ENCODE results near the gene GALNT15.

Gene GALNT15

DNA sequence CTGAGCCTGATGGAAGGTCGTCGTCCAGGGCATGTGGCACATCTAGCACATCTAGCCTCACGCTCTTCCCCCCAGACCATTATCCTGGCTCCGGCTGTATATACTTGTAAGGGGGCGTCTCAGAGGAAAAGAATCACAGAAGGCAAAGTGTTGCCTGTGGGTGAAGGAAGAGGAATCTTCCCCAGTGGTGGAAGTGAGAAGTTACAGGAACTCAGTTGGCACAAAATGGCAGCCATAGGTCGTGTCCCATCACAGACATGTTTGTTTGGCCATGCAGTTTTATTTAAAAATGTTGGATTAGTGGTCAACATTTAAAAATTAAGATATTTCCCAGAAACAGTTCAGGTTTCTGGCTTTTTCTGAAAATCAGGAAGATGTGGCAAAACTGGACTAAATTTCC lies 13.6 kb downstream of the GALNT15 start:
- Mint-ChIP-seq H3K36me3 (ENCODE audit: low read depth) (no peaks in the 10 kb centered on the region), H3K27me3 (ENCODE audit: low read depth, poor library complexity) (peaks cover 4% of the 10 kb centered on the region), H3K9me3 (no peaks in the 10 kb centered on the region), H3K4me1 (no peaks in the 10 kb centered on the region), H3K4me3 (no peak overlapping the region), H3K27ac (no peak overlapping the region)
- TF ChIP-seq, protein P1, sequence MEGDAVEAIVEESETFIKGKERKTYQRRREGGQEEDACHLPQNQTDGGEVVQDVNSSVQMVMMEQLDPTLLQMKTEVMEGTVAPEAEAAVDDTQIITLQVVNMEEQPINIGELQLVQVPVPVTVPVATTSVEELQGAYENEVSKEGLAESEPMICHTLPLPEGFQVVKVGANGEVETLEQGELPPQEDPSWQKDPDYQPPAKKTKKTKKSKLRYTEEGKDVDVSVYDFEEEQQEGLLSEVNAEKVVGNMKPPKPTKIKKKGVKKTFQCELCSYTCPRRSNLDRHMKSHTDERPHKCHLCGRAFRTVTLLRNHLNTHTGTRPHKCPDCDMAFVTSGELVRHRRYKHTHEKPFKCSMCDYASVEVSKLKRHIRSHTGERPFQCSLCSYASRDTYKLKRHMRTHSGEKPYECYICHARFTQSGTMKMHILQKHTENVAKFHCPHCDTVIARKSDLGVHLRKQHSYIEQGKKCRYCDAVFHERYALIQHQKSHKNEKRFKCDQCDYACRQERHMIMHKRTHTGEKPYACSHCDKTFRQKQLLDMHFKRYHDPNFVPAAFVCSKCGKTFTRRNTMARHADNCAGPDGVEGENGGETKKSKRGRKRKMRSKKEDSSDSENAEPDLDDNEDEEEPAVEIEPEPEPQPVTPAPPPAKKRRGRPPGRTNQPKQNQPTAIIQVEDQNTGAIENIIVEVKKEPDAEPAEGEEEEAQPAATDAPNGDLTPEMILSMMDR (IDR thresholded peaks at IDR 0.05) = no peak
- DNase-seq = no peak

DNA sequence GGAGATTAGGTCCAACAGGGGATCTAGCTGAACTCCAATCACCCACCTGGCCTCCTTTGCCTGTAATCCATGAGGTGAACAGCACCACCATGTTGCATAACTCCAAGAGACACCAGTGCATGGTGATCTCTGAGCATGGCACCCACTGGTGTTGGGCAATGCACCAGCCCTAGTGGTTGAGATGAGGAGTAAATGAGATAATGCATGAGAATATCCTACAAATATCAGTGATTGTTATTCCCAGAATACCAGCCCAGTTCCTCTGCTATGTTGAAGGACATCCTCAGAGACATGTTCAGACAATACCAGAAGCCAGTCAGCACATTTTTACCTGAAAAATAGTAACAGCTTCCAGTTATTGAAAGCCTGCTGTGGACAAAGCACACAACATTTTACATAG lies 14.7 kb downstream of the GALNT15 start:
- no peaks in the 10 kb centered on the region for H3K9me3 Mint-ChIP-seq
- H3K4me1 Mint-ChIP-seq = no peaks in the 10 kb centered on the region
- H3K36me3 Mint-ChIP-seq (ENCODE audit: low read depth) = no peaks in the 10 kb centered on the region
- no peak overlapping the region for H3K4me3 Mint-ChIP-seq
- no peak overlapping the region for H3K27ac Mint-ChIP-seq
- TF ChIP-seq, protein P1 (IDR thresholded peaks at IDR 0.05) = no peak
- no peak for DNase-seq
- H3K27me3 Mint-ChIP-seq (ENCODE audit: low read depth, poor library complexity) = peaks cover 4% of the 10 kb centered on the region

DNA sequence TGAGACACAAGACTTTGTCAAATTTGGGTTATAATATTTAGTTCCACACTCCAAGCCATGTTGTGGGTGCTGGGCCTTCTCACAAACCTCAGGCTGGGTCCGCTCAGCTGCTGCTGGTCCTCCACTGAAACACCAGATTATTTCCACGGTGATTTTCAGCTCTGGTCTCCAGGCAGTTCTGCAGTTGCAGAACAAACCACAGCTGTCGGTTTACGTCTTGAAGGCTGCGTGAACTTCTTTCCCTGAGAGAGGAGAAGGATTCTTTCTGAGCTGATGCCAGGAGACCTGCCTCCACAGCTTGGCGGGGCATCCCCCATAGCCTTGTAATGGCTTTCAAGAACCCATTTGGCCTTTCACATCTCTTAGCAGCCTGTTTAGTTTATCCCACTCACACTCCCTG lies 16.2 kb downstream of the GALNT15 start:
- Mint-ChIP-seq H3K4me1 (no peaks in the 10 kb centered on the region), H3K9me3 (no peaks in the 10 kb centered on the region), H3K27ac (no peak overlapping the region), H3K36me3 (ENCODE audit: low read depth) (no peaks in the 10 kb centered on the region), H3K27me3 (ENCODE audit: low read depth, poor library complexity) (peaks cover 4% of the 10 kb centered on the region), H3K4me3 (no peak overlapping the region)
- no peak for DNase-seq
- TF ChIP-seq, protein P1 (IDR thresholded peaks at IDR 0.05) = no peak

DNA sequence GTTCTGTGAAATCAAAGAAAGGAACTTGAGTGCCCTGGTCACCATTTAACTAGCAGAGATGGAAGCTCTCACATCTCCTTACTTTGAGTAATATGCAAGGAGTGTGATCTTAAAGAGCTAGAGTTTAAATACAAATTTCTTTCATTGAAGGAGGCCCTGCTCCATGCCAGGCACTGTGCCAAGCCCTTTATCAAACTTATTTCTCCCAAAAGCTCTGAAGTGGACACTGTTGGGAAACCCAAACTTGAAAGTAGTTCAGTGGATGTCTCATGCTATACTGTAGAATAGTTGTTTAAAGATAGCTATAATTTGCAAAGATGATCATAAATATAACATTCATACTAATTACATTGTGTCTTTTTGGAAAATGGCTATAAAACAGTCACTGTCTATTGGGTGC lies 17.1 kb downstream of the GALNT15 start:
- Mint-ChIP-seq H3K27ac (no peak overlapping the region), H3K9me3 (no peaks in the 10 kb centered on the region), H3K4me1 (no peaks in the 10 kb centered on the region), H3K27me3 (ENCODE audit: low read depth, poor library complexity) (peaks cover 4% of the 10 kb centered on the region), H3K36me3 (ENCODE audit: low read depth) (no peaks in the 10 kb centered on the region), H3K4me3 (no peak overlapping the region)
- TF ChIP-seq, protein P1 (IDR thresholded peaks at IDR 0.05) = no peak
- no peak for DNase-seq

DNA sequence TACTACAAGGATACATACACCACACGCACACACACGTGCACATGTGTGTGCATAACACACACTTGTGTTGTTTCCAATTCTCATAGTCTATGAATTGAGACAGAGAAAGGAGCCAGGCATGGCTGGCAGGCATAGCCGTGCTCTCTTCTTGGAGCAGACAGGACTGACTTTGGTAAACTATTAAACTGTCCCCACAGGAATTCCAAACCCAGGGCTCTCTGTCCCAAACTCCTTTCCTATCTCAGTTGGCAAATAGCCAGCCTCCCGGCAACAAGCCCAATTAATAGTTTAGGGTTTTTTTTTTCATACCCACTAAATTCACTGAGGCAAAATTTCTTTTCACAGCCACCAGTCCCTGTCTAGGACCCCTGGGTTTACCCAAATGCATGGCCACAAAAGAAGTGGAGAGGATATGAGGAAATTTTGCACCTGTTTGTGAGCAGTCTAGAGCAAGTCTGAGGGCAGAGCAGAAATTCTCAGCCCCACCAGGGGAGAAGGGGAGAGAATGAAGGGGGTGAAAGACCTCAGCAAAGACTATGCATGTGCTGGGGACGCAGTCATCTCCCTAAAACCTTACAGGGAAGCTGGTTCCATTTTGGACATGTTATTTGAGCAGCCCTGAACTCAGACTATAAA lies 17.8 kb downstream of the GALNT15 start:
- no peak overlapping the region for H3K27ac Mint-ChIP-seq
- no peaks in the 10 kb centered on the region for H3K9me3 Mint-ChIP-seq
- TF ChIP-seq, protein P1 (IDR thresholded peaks at IDR 0.05) = no peak
- no peaks in the 10 kb centered on the region for H3K4me1 Mint-ChIP-seq
- no peak for DNase-seq
- H3K4me3 Mint-ChIP-seq = no peak overlapping the region
- H3K27me3 Mint-ChIP-seq (ENCODE audit: low read depth, poor library complexity) = peaks cover 4% of the 10 kb centered on the region
- H3K36me3 Mint-ChIP-seq (ENCODE audit: low read depth) = no peaks in the 10 kb centered on the region

DNA sequence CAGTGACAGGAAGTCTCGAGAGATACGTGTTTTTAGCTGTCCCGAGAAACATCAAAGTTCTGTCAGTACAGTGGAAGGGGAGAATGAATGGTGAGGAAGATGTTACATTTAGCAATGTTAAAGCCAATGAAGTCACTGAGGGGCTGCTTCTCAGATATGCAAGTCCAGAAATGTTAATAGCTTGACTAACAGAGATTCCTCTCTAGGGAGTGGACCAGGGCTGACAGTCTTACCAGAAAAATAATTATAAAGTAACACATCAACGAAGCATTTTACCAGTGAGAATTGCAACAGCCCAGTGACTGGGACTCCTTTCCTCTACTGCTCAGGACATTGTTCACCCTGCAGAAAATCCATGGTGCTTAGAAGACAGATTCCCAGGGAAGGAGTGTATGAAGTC lies 23.9 kb downstream of the GALNT15 start:
- Mint-ChIP-seq H3K36me3 (ENCODE audit: low read depth) (no peaks in the 10 kb centered on the region), H3K27ac (no peak overlapping the region), H3K27me3 (ENCODE audit: low read depth, poor library complexity) (no peaks in the 10 kb centered on the region), H3K4me1 (peaks cover 2% of the 10 kb centered on the region), H3K9me3 (peaks cover 8% of the 10 kb centered on the region), H3K4me3 (no peak overlapping the region)
- no peak for DNase-seq
- TF ChIP-seq, protein P1 (IDR thresholded peaks at IDR 0.05) = no peak
